Activated CD4-positive, alpha-beta T cell treated with anti-CD3 and anti-CD28 coated beads, Interleukin-2, Interleukin-4, amounts not matched to agents 100 ng/mL and 50 ng/mL, durations not matched to agents 16 hours and 8 hours (primary cell): ENCODE results near the gene FAM50A.

Experiments
- DNase-seq: peaks from one replicate; pipeline ENCODE4 v3.0.0-alpha.2; 2020; ENCODE audit warnings: low spot score

The FAM50A gene

DNA sequence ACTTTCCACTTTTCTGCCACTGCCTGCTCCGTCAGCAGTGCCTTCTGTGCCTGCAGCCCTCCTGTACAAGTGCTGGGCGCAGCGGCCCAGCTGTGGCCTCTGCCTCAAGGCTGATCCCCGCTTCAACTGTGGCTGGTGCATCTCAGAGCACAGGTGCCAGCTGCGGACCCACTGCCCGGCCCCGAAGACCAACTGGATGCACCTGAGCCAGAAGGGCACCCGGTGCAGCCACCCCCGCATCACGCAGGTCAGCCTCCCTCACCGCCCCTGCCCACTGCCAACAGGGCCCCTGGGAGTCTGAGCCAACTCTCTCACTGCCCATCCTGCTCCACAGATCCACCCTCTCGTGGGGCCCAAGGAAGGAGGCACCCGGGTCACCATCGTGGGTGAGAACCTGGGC, 21.7 kb downstream of the FAM50A start:
- DNase-seq = no peak

DNA sequence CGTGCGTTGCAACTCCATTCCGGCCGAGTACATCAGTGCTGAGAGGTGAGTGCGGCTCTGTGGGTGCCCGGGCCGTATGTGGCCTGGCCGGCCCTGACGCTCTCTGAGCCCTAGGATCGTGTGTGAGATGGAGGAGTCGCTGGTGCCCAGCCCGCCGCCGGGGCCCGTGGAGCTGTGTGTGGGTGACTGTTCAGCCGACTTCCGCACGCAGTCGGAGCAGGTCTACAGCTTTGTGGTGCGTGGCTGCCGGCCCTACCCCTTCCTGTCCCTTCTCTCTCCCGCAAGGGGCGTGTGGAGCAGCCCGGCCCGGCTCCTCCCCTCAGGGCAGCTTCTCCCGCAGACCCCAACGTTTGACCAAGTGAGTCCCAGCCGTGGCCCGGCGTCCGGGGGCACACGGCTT, 22.1 kb downstream of the FAM50A start:
- no peak for DNase-seq

DNA sequence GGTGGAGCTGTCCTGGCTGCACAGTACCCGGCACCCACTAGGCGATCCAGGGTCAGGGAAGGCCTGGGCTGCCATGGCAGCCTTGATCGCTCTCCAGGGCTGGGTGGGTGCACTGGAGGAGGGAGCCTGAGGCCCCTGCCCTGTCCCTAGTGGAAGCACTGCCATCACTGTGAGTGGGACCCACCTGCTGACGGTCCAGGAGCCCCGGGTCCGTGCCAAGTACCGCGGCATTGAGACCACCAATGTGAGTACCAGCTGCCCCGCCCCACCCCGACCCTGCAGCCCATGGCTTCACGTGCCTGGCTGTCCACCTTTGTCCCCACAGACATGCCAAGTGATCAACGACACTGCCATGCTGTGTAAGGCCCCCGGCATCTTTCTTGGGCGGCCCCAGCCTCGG, 23.0 kb downstream of the FAM50A start:
- DNase-seq = no peak

GRCh38 chrX:154467556-154467955, 23.6 kb downstream of the FAM50A start:
- DNase-seq = no peak

- DNase-seq = no peak
Measured at GRCh38 chrX:154468217-154468616, 24.3 kb downstream of the FAM50A start.

DNA sequence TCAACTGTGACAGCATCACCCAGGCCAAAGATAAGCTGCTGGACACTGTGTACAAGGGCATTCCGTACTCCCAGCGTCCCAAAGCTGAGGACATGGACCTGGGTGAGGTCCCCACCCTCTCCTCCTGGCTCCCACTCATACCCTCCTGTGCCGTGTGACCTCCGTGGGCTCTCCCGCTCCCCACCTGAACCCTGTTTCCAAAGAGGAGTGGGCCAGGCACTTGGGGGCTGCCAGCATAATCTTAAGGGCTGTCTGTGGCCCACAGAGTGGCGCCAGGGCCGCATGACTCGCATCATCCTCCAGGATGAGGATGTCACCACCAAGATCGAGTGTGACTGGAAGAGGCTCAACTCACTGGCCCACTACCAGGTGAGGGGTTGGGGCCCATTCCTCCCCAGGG, 25.2 kb downstream of the FAM50A start:
- DNase-seq = no peak

GRCh38 chrX:154469880-154470279, 25.9 kb downstream of the FAM50A start:
- no peak for DNase-seq

DNA sequence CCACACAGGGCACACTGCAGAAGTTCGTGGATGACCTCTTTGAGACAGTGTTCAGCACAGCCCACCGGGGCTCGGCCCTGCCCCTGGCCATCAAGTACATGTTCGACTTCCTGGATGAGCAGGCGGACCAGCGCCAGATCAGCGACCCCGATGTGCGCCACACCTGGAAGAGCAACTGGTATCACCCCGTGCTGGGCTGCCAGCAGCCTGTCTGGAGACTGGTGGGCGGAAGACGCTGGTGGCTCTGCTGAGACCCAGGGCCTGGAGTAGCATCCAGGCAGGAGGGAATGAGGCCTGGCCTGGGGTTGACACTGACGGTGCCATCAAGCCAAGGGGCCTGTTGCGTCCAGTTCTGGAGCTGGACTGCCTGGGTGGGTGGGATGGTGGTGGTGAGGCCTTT, 26.5 kb downstream of the FAM50A start:
- no peak for DNase-seq

- no peak for DNase-seq
Measured at GRCh38 chrX:154470914-154471568, 27.1 kb downstream of the FAM50A start.

DNA sequence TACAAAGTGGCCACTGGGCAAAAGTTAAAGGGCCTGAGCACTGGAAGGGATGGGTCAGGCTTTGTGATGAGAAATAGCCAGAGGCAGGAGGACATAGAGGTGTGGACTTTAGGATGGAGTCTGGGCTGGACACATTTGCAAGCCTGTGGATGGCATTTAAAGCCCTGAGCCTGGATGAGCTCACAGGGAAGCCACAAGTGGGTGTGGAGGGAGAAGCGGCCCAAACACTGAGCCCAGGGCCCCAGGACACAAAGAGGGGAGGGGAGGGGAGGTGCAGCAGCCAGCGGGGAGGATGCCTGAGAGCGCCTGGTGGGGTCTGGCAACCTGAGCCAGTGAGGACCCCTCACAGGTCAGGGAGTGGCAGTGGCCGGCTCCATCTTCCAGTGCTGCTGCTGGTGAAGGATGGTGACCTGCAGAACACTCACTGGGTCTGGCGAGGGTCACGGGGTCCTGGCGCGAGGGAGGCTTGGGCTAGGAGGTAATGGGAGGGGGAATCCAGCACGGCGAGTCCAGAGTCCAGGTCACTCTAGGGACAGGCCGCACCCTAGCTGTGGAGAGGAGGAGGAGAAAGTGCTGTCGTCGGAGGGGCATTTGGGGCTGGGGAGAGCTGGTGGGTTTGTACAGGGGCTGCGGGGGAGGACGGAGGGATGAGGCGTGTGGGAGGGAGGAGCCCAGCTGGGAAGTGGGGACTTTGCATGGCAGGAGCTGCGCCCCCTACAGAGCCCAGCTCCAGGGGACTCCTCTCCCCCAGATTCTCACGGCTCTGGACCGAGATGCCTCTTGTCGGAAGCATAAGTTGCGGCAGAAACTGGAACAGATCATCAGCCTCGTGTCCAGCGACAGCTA, 28.1 kb downstream of the FAM50A start:
- DNase-seq = no peak

DNA sequence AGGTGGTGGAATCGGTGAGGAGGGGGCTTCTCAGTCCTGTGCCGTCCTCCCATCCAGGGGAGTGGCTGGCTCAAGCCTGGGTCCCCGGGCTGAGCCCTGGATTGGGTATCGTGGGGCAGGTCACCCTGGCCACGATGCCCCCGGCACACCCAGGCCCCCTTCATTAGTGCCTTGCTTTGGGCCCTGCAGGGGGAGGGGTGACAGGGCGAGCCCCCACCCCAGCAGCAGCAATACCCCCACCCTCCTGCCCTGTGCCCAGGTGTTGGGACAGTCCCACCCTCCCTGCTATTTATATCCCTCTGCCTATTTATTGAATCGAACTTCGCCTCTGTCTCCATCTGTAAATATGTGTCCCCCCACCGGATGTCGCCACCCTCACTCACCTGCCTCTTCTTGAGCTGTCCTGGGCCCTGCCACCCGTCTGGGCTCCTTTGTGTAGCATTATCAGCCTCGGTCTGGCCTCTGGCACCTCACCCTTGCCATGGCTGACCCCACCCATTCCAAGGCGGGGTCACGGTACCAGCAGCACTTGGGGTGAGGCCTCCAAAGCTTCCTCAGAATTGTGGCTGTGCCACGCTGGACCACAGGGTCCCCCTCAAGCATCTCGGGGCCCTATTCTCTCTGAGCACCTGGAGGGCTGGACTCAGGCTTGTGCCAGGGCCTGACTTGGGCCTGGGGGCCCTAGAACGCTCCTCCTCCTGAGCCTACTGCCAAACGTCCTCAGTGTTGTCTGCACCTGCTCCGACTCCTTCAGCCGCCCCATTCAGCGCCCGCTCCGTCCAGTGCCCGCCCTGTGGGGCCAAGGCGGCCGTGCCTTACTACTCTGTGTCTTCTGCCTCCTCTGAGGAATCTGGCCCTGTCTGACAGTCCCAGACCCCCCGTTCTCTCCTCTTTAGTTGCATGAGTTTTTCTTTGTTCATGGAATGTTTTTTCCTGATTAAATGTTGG, 29.0 kb downstream of the FAM50A start:
- DNase-seq = no peak

GRCh38 chrX:154473683-154474082, 29.7 kb downstream of the FAM50A start:
- no peak for DNase-seq

- no peak for DNase-seq
Measured at GRCh38 chrX:154476821-154477220, 32.9 kb downstream of the FAM50A start.

- no peak for DNase-seq
Measured at GRCh38 chrX:154477891-154478477, 34.0 kb downstream of the FAM50A start.

GRCh38 chrX:154478728-154479622, 35.0 kb downstream of the FAM50A start, which contains the start of gene LAGE3:
LAGE3 (minus strand) TSS chrX:154479281; CDS start chrX:154478915, 366 bp downstream.
- DNase-seq = peak; percentile 93

DNA sequence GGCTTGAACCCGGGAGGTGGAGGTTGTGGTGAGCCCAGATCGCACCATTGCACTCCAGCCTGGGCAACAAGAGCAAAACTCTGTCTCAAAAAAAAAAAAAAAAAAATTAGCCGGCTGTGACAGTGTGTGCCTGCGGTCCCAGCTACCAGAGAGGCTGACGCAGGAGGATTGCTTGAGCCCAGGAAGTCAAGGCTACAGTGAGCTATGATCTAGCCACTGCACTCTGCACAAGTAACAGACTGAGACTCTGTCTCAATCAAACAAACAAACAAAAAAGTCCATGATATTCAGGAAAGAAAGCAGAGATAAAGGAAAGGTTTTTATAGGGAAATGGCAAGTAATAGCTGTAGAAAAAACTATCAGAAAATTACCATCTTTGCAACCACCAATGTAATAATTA, 37.3 kb downstream of the FAM50A start:
- DNase-seq = no peak

DNA sequence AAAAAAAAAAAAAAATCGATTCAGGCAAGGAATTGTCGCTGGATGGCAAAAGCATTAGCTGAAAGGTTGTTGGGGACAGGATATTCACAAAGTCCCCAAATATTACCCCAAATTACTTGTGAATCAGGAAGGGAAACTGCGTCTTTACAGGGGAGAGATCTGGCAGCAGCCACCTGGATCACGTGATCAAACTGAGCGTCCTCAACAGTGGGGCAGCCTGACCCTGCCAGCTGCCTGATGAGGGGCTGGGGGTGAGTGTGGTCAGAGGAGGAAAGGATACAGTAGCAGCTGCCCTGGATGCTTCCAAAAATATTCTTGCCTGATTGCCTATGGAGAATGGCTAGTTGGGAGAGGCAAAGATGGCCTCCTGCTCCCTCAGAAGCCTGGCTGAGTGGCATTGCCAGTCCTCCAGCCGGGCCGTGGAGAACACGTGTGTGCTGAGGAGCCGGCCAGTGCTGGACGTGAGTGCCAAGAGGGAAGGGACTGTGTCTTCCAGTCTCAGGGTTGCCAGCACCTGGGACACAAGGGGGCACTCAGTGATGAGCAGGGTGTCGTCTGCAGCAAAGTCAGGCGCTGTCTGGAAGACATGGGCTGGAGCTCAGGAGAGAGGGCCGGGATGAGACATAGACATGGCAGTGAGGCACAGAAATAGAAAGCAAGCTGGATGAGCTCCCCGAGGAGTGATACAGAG, 38.1 kb downstream of the FAM50A start:
- DNase-seq = no peak

GRCh38 chrX:154482786-154483185, 38.8 kb downstream of the FAM50A start:
- DNase-seq = no peak

GRCh38 chrX:154483325-154483724, 39.4 kb downstream of the FAM50A start:
- DNase-seq = no peak
